ENCODE measurements around the gene DPM2.

DNA sequence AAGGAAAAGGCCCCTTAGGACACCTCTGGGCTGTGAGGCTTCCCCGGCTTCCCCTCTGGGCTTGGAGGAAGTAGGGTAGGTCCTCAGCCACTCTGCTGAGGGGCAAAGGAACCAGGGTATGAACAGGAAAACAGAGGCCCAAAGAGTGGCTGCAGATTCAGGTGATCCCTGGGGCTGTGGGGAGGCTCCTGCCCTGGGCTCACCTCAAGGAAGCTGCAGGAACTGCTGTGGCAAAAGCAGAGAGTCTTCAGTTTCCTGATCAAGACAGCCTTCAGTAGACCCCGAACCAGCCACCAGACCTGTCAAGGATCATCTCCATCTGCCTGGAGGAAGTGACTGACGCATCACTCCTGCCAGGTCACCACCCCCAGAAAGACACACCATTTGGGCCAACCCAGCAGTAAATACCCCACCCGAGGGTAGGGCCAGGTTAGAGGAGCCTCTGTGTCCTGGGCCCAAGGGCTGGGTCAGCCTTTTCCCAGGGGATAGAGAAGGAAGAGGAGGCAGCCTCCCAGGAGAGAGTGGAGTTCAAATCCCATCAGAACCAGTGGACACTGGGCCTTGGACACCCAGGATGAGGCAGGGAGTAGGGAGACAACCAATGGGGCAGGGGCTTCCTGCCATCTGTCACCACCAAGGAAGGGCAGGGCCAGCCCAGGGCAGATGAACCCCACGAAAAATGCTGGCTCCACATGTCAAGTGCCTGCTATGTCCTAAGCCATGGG is 32.5 kb downstream of the DPM2 start:
- no peak for TF ChIP-seq POLR2A (IDR thresholded peaks at IDR 0.05; ENCODE audit: low read length)
- no peak for TF ChIP-seq GATA1 (IDR thresholded peaks at IDR 0.05; ENCODE audit: low read depth, low read length)
